ENCODE measurements around the gene ADAP1. TPM values are rescaled to one million over a fixed set of nuclear protein-coding genes. Genes with fewer than 3 reads are reported as not detected.

Gene ADAP1
- total RNA-seq, 2 experiments from 2014 or later, result 6.8 to 7.2 TPM

DNA sequence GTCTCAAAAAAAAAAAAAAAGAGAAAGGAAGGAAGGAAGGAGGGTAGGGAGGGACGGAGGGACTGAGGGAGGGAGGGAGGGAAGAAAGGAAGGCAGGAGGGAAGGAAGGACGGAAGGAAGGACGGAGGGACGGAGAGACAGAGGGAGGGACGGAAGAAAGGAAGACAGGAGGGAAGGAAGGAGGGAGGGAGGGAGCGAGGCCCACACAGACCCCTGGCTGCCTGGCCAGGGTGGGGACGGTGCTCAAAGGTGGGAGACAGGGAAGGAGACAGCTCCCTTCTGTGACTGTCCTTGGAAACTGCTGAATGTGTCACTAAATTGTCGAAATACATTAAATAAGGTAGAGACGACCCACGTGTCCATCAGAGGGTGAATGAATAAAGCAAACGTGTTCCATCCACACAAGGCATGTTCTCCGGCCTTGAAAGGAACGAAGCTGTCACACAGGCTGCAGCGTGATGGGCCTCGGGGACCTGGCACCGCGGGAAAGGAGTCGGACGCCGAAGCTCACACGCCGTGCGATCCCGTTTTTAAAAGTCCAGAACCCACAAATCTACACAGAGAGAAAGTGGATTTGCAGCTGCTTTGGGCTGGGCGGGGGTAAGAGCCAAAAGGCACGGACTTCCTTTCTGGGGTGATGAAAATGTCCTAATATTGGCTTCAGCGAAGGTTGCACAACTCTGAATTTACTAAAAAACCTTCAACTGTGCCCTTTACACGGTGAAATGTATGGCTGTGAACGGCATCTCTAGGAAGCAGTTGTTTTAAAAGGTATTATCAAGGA lies 23.3 kb downstream of the ADAP1 start:
- ChIA-PET POLR2A (no interaction called here), CTCF (no interaction called here)
- Mint-ChIP-seq H3K27me3 (no peaks in the 10 kb centered on the region), H3K9me3 (no peaks in the 10 kb centered on the region), H3K4me1 (ENCODE audit: low read depth) (no peaks in the 10 kb centered on the region), H3K36me3 (ENCODE audit: low read depth) (no peaks in the 10 kb centered on the region), H3K4me3 (no peak overlapping the region), H3K27ac (no peak overlapping the region)
- TF ChIP-seq, protein P1, sequence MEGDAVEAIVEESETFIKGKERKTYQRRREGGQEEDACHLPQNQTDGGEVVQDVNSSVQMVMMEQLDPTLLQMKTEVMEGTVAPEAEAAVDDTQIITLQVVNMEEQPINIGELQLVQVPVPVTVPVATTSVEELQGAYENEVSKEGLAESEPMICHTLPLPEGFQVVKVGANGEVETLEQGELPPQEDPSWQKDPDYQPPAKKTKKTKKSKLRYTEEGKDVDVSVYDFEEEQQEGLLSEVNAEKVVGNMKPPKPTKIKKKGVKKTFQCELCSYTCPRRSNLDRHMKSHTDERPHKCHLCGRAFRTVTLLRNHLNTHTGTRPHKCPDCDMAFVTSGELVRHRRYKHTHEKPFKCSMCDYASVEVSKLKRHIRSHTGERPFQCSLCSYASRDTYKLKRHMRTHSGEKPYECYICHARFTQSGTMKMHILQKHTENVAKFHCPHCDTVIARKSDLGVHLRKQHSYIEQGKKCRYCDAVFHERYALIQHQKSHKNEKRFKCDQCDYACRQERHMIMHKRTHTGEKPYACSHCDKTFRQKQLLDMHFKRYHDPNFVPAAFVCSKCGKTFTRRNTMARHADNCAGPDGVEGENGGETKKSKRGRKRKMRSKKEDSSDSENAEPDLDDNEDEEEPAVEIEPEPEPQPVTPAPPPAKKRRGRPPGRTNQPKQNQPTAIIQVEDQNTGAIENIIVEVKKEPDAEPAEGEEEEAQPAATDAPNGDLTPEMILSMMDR (IDR thresholded peaks at IDR 0.05), result no peak
- no peak overlapping the region for H3K4me3 ChIP-seq (ENCODE audit: low read length)
- H3K27ac ChIP-seq (ENCODE audit: low read depth in 1 of 2, low read length in 2 of 2), result no peak overlapping the region
- DNase-seq (no peak), ATAC-seq (ENCODE audit: poor library complexity) (no peak)
- H3K4me1 ChIP-seq (ENCODE audit: insufficient read depth, low read length), result peaks cover 12% of the 10 kb centered on the region
- intact Hi-C loops (cut with DNase I, micrococcal nuclease), result no loop called here
- H3K9me3 ChIP-seq (ENCODE audit: control insufficient read depth in 1 of 2, insufficient read depth in 1 of 2, low read length in 2 of 2), result no peaks in the 10 kb centered on the region
- H3K36me3 ChIP-seq (ENCODE audit: insufficient read depth, low read length), result no peaks in the 10 kb centered on the region
- no peaks in the 10 kb centered on the region for H3K27me3 ChIP-seq (ENCODE audit: control insufficient read depth in 1 of 2, insufficient read depth in 2 of 2, low read length in 2 of 2)

DNA sequence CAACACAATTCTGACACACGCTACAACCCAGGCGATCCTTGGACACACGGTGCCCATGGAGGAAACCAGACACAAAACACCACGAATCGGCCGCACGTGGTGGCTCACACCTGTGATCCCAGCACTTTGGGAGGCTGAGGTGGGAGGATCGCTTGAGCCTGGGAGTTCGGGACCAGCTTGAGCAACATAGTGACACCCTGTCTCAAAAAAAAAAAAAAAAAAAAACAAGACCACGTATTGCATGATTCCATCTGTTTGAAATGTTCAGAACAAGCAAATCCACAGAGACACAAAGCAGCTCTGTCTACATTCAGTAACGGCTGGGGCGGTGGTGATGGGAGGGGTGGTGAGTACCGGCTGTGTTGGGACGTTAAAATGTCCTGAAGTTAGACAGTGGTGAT lies 25.2 kb downstream of the ADAP1 start:
- DNase-seq, result no peak
- no peak overlapping the region for H3K27ac ChIP-seq (ENCODE audit: low read depth in 1 of 2, low read length in 2 of 2)
- POLR2A ChIA-PET, result interaction anchor here (0.6 kb wide), 1 partner anchor 231 kb away, joined by 3 read pairs; no protein-coding TSS in a partner anchor
- no peaks in the 10 kb centered on the region for H3K27me3 Mint-ChIP-seq
- H3K36me3 Mint-ChIP-seq (ENCODE audit: low read depth), result no peaks in the 10 kb centered on the region
- no peak overlapping the region for H3K4me3 Mint-ChIP-seq
- no peak overlapping the region for H3K4me3 ChIP-seq (ENCODE audit: low read length)
- intact Hi-C loops (cut with DNase I, micrococcal nuclease), result no loop called here
- peaks cover 28% of the 10 kb centered on the region for H3K4me1 ChIP-seq (ENCODE audit: insufficient read depth, low read length)
- H3K27me3 ChIP-seq (ENCODE audit: control insufficient read depth in 1 of 2, insufficient read depth in 2 of 2, low read length in 2 of 2), result no peaks in the 10 kb centered on the region
- ATAC-seq (ENCODE audit: poor library complexity), result no peak
- H3K4me1 Mint-ChIP-seq (ENCODE audit: low read depth), result peaks cover 6% of the 10 kb centered on the region
- H3K27ac Mint-ChIP-seq, result peak overlapping the region; percentile 20
- CTCF ChIA-PET, result no interaction called here
- no peaks in the 10 kb centered on the region for H3K36me3 ChIP-seq (ENCODE audit: insufficient read depth, low read length)
- no peaks in the 10 kb centered on the region for H3K9me3 ChIP-seq (ENCODE audit: control insufficient read depth in 1 of 2, insufficient read depth in 1 of 2, low read length in 2 of 2)
- TF ChIP-seq, protein P1 (IDR thresholded peaks at IDR 0.05), result no peak
- no peaks in the 10 kb centered on the region for H3K9me3 Mint-ChIP-seq

DNA sequence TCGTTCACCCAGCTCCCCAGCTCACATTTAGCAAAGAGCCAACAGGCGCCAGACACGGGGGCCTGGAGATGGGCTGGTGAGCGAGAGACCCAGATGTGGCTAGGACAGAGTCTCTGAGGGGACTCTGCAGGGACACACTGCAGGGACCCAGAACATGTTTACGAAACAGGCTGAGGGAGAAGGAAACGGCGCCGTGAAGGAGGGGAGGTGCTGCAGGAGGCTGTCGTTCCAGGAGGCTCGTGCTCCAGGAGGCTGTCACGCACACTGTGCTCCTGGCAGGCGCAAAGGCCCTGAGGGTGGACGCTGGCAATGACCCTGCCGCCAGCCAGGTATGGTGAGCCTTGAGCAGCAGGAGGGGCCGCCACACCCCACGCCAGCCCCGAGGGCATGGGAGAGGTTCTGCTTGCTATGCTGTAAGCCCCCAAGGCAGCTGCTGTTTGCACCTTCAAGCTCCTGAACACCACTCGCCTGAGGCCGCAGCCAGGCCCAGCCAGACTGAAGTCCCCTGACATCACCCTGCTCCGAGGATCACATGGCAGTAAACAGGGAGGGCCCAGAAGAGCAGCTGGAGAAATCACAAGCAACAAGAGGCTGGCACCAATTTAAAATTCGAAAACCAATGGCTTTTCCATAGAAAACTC lies 27.3 kb downstream of the ADAP1 start:
- ATAC-seq (ENCODE audit: poor library complexity), result no peak
- peaks cover 20% of the 10 kb centered on the region for H3K4me1 Mint-ChIP-seq (ENCODE audit: low read depth)
- ChIA-PET POLR2A (no interaction called here), CTCF (no interaction called here)
- Histone ChIP-seq H3K27ac (ENCODE audit: low read depth in 1 of 2, low read length in 2 of 2) (no peak overlapping the region), H3K4me3 (ENCODE audit: low read length) (no peak overlapping the region), H3K27me3 (ENCODE audit: control insufficient read depth in 1 of 2, insufficient read depth in 2 of 2, low read length in 2 of 2) (no peaks in the 10 kb centered on the region), H3K36me3 (ENCODE audit: insufficient read depth, low read length) (no peaks in the 10 kb centered on the region), H3K4me1 (ENCODE audit: insufficient read depth, low read length) (peaks cover 48% of the 10 kb centered on the region), H3K9me3 (ENCODE audit: control insufficient read depth in 1 of 2, insufficient read depth in 1 of 2, low read length in 2 of 2) (no peaks in the 10 kb centered on the region)
- TF ChIP-seq, protein P1 (IDR thresholded peaks at IDR 0.05), result no peak
- no peaks in the 10 kb centered on the region for H3K9me3 Mint-ChIP-seq
- DNase-seq, result peak in 1 of 14 experiments; percentile 0
- H3K27me3 Mint-ChIP-seq, result no peaks in the 10 kb centered on the region
- no peak overlapping the region for H3K27ac Mint-ChIP-seq
- intact Hi-C loops (cut with DNase I, micrococcal nuclease), result no loop called here
- peak overlapping the region; percentile 34 for H3K4me3 Mint-ChIP-seq
- H3K36me3 Mint-ChIP-seq (ENCODE audit: low read depth), result no peaks in the 10 kb centered on the region
